Measurements from ENCODE around the gene ACAP3.

- TF ChIP-seq, protein P1, sequence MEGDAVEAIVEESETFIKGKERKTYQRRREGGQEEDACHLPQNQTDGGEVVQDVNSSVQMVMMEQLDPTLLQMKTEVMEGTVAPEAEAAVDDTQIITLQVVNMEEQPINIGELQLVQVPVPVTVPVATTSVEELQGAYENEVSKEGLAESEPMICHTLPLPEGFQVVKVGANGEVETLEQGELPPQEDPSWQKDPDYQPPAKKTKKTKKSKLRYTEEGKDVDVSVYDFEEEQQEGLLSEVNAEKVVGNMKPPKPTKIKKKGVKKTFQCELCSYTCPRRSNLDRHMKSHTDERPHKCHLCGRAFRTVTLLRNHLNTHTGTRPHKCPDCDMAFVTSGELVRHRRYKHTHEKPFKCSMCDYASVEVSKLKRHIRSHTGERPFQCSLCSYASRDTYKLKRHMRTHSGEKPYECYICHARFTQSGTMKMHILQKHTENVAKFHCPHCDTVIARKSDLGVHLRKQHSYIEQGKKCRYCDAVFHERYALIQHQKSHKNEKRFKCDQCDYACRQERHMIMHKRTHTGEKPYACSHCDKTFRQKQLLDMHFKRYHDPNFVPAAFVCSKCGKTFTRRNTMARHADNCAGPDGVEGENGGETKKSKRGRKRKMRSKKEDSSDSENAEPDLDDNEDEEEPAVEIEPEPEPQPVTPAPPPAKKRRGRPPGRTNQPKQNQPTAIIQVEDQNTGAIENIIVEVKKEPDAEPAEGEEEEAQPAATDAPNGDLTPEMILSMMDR (IDR thresholded peaks at IDR 0.05 in 2 of 3, conservative IDR thresholded peaks at IDR 0.05 in 1 of 3; ENCODE audit: control insufficient read depth in 2 of 3, extremely low read depth in 1 of 3, insufficient read depth in 1 of 3, low read depth in 3 of 3, low read length in 3 of 3) = no peak
- TF ChIP-seq NR2C2 (IDR thresholded peaks at IDR 0.05; ENCODE audit: borderline replicate concordance, control insufficient read depth, insufficient read length, low read depth) = no peak
Measured at GRCh38 chr1:1285611-1286311, 22.0 kb downstream of the ACAP3 start.
